Stromal cell of bone marrow (primary cell): ENCODE measurements around the gene KRTAP10-2.
"Not testable (repeated sequence)": the region's sequence is repeated elsewhere in the genome, so short reads cannot be mapped to it uniquely, and the experiment has no call there.

Experiments
- DNase-seq: peaks from one replicate; pipeline ENCODE4 v3.0.0-alpha.2; 2012; ENCODE audit warnings: low read depth

KRTAP10-2 gene, protein sequence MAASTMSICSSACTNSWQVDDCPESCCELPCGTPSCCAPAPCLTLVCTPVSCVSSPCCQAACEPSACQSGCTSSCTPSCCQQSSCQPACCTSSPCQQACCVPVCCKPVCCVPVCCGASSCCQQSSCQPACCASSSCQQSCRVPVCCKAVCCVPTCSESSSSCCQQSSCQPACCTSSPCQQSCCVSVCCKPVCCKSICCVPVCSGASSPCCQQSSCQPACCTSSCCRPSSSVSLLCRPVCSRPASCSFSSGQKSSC

DNA sequence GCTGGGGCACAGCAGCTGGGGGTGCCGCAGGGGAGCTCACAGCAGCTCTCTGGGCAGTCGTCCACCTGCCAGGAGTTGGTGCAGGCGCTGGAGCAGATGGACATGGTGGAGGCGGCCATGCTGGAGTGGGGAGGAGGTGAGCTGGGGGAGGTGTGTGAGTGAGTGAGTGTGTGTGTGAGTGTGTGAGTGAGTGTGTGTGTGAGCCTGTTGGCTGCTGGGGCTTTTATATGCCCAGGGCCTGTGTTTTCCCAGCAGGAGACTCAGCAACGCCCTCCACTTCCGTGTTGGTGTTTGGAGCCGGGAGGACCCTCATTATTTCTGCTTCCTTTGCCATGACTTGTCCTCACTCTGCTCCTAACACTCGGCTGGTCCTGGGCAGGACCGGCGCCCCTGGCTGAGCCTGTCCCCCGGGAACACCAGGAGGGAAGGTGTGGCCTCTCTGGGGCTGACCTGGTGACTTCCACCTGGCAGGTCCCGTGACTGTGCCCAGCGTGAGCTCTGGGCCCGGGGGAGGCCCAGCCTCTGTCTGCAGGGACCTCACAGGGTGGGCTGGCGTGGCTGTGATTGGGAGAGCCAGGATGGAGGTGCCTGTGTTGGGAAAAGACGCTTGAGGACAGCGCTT is at the start of gene KRTAP10-2:
Gene KRTAP10-2, minus strand, starts transcription at position 166 of the 622 bp plus-strand sequence. Its CDS starts 47 bp downstream, at position 119.
- no peak for DNase-seq

DNA sequence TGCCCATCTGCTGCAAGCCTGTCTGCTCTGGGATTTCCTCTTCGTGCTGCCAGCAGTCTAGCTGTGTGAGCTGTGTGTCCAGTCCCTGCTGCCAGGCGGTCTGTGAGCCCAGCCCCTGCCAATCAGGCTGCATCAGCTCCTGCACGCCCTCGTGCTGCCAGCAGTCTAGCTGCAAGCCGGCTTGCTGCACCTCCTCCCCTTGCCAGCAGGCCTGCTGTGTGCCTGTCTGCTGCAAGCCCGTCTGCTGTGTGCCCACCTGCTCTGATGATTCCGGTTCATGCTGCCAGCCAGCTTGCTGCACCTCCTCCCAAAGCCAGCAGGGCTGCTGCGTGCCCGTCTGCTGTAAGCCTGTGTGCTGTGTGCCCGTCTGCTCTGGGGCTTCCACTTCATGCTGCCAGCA is 49.8 kb upstream of the KRTAP10-2 start:
- not testable (repeated sequence) for DNase-seq

DNA sequence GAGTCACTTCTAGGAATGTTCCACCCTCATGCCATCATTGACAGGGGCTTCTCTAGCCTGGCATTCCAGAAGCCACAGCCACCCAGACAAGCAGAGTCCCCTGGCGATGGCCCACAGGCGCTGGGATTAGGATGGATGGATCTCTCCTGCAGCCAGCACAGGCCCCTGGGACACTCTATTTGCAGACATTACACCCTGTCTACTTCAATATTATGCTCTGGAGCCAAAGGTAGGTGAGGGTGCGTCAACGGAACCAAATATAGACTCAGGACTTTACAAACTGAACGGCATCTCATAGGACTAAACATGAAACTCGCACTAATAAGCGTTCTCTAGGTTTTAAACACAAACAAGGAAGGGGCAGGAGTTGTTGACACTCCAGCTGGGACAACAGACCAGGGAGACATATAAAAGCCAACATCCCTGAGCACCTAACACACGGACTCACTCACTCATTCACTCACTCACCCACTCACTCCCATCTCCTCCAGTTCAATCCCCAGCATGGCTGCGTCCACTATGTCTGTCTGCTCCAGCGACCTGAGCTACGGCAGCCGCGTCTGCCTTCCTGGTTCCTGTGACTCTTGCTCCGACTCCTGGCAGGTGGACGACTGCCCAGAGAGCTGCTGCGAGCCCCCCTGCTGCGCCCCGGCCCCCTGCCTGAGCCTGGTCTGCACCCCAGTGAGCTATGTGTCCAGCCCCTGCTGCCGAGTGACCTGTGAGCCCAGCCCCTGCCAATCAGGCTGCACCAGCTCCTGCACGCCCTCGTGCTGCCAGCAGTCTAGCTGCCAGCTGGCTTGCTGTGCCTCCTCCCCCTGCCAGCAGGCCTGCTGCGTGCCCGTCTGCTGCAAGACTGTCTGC is 49.0 kb upstream of the KRTAP10-2 start, which contains the start of gene KRTAP10-7:
Gene KRTAP10-7, plus strand, starts transcription at position 480 of the 861 bp plus-strand sequence. Its CDS starts 25 bp downstream, at position 505.
- DNase-seq: not testable (repeated sequence)

DNA sequence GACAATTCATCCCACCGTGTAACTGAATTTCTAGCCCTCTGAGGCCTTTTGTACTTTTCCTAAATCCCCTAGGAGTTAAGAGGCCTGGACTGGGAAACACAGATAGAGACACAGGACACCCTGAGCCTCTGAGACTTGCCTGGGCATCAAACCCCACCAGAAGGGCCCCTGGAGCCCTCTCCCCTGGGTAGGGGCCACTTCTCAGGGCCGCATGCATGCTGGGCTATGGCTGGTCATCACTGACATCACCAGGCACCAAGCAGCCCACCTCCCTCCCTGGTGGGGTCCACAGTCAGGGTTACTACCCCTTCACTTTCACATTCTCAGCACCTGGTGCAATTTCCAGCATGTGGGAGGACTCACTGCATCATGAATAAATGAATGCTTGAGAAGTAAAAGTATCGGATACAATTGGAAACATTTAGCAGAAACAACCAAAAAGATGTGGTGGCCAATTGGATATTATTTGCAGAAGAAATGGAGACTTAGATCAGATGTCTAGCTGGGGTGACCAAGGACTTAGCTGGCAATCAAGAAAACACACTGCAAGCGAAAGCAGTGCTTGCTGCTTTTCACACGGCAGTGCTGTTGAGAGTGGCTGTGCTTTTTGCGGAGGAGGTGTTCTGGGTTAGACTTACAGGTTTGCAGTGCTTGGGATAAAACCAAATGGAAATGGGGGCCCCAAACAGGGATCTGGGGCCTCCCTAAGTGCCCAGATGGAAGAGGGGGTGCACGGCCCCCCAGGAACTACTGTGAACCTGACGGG is 48.1 kb upstream of the KRTAP10-2 start:
- no peak for DNase-seq

DNA sequence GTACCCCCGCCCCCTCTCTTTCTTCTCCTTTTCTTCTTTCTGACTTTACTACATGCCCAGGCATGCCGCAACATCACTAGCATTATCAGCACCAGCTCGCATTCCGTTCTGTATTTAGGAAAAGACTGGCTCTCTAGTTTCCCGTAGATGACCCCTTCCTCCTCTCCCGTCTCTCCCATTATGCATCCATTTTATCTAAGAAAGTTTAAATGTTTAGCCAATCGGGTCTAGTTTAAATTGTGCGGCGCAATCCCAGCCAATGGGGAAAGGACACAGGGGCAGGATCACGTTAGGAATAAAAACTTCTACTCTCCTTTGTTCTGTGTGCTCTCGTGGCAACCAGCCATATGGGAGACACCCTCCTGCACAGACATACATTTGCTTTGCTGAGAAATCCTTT is 46.8 kb upstream of the KRTAP10-2 start:
- no peak for DNase-seq

DNA sequence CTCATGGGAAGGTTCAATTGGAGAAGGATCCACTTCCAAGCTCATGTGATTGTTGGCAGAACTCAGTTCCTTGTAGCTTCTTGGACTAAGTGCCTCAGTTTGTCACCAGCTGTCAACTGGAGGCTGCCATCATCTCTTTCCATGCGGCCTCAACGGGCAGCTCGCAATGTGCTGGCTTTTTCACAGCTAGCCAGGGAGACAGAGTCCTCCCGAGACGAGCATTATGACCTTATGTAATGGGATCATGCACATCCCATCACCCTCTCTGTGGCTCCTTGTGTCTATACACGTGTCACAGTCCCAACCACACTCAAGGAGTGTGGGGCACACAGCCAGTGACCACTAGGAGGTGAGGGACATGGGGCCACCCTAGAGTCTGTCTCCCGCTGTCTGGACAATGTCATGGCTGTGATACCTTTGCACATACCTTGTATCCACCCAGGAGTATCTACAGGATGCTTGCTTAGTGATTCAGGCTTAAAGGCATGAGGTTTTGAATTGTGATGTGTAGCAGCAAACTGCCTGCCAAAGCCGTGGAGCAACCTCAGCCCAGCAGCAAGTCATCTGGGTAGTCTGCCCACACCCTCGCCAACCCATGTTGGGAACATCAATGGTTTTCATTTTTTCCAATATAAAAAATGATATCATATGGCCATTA is 44.9 kb upstream of the KRTAP10-2 start:
- DNase-seq: no peak

DNA sequence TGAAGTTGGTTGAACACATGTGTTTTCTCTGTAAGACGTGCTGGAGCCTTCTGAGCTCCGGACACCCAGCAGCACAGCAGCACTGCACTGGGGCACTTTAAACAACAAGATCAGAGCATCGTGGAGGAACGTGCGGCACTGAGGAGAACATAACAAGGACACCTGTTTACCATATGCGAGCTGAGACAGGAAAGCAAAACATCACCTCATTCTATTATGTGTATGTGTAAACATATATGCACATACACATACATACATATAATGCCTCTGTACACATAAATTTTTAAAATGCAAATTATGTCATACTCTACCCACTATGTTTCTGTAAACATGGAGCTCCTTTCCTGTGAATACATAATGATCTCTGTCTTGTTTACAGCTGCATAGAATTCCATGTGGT is 44.2 kb upstream of the KRTAP10-2 start:
- no peak for DNase-seq

DNA sequence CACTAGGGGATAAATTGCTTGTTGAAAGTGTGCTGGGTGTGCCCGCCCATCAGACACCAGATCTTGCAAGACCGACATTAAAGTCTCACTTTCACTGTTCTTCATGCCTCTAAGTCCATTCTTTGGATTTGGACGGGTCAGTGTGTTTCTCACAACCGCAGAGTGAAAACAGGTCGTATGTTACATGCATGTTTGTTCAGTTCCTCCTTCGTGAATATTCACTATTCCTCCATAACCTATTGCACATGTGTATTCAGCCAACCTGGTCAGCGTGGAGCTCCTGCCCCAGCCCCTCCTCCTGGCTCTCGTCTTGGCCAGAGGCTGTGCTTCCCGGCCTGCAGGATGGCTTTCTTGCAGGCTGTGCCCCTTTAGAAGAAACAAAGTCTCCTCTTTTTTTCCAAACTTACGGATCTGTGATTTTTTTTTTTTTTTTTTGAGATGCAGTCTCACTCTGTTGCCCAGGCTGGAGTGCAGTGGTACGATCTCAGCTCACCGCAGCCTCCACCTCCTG is 43.2 kb upstream of the KRTAP10-2 start:
- no peak for DNase-seq

DNA sequence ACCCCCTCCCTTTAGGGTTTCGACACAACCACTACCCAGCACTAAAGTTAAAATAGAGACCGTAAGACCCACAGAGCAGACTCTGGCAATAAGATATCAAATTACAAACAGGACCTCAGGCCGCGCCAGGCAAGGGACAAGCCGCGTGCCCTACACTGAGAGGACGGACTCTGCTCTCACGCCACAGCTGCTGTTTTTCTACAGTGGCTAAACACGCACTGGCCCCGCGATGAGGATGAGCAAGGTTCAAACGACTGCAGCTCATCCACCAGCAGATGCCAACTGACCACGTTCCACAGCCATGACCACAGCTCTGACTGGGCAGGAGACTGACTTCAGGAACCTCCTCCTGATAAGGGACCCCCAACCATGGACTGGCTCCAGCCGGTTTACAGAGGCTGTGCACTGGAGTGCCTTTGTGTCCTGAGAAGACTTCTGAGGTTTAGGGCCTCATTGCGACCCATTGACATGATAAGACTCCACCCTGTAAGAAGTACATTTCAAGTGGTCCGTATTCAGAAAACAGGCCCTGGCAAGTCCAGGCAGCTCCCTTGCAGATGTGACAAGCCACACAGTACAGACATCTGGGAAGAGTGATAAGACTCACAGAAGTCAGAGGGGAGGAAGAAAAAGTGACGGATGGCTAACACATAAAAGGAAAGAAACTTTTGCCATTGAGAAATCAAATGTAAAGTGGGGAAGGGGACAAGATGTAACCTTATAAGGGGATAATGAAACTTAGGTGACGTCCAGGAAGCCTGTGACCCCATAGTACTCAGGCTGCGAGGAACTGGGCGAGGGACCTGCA is 42.5 kb upstream of the KRTAP10-2 start:
- DNase-seq: no peak

DNA sequence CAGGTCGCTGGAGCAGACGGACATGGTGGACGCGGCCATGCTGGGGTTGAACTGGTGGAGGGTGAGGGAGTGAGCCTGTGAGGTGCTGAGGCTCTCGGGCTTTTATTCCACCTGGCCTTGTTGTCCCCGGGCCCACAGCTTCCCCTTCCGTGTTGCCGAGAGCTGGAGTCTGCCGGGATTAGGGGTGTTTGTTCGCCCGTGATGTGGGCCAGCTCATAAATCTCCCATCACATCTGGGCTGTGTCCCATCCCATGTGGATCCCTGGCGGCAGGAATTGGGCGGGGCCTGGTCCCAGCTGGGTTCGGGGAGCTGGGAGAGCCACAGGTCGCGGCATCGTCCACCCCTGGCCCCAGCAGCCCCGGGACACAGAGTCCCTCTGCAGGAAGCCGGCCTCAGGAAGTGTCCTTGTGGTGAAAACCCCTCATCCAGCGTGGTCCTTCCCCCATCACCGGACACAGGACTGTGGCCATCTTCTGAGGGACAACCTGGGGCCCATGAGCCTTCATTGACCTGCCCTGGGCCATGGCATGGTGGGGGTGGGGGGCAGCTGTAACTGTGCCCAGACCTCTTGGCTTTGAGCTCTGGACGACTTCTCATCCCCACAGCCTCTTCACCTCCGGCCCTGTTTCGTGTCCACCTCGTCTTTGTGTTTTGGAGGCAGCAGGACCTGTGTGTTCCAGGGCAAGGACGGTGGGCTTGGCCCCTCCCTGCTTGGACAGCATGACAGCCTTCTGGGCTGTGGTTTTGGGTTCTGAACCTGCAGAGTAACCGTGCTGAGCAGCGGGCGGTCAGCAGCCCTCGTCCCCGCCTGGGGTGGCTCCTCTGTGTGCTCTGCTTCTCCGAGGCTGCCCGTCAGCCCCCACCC is 41.4 kb upstream of the KRTAP10-2 start, which contains the start of gene KRTAP10-6:
Gene KRTAP10-6, minus strand, starts transcription at position 60 of the 866 bp plus-strand sequence. Its CDS starts 21 bp downstream, at position 39.
- DNase-seq: no peak

DNA sequence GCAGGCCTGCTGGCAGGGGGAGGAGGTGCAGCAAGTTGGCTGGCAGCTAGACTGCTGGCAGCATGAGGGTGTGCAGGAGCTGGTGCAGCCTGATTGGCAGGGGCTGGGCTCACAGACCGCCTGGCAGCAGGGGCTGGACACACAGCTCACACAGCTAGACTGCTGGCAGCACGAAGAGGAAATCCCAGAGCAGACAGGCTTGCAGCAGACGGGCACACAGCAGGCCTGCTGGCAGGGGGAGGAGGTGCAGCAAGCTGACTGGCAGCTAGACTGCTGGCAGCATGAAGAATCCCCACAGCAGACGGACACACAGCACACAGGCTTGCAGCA is 40.5 kb upstream of the KRTAP10-2 start:
- DNase-seq: not testable (repeated sequence)

DNA sequence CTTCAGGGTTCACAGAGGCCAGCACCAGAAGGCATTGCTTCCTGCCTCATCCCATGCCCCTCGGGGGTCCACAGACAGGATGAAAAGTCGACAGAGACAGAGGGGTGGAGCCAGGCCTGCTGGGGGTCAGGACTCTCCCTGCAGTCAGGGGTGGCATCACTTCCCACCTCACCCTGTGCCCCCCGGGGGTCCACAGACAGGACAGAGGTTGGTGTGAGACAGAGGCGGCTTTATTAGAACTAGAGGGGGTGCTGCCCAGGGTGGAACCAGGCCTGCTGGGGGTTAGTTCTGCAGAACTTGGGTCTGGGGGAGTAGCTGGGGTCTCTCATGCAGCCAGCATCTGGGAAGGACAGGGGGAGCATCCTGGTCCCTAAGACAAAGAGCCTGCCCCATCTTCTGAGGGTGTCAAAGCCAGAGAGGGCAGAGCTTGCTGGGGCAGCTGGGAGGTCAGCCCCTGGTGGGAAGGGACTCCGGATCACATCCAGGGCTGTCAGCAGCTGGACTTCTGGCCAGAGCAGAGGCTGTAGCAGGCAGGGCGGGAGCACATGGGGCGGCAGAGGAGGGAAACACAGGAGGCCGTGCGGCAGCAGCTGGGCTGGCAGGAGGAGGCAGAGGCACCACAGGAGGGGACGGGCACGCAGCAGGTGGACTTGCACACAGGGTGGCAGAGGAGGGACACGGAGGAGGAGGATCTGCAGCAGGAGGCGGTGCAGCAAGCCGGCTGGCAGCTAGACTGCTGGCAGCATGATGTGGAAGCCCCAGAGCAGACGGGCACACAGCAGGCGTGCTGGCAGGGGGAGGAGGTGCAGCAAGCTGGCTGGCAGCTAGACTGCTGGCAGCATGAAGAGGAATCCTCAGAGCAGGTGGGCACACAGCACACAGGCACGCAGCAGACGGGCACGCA is 39.8 kb upstream of the KRTAP10-2 start:
- DNase-seq: not testable (repeated sequence)

DNA sequence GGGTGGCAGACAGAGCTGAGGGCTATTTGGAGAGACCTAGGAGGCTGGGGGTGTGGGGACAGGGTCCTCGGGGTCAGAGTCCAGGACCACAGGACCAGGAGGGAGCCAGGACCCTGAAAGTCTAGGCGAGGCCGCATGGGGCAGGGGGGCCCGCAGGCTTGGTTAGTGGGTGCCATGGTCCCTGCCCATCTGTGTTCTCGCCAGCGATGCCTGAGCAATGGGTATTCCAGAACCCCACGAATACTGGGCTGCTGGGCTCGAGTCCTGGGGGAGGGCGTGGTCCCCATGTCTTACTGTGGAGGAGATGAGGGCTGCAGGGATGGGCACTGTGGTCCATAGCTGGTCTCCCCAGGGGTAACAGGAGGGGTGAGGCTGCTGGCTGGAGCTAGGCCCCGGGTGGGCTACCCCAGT is 39.0 kb upstream of the KRTAP10-2 start:
- DNase-seq: no peak

DNA sequence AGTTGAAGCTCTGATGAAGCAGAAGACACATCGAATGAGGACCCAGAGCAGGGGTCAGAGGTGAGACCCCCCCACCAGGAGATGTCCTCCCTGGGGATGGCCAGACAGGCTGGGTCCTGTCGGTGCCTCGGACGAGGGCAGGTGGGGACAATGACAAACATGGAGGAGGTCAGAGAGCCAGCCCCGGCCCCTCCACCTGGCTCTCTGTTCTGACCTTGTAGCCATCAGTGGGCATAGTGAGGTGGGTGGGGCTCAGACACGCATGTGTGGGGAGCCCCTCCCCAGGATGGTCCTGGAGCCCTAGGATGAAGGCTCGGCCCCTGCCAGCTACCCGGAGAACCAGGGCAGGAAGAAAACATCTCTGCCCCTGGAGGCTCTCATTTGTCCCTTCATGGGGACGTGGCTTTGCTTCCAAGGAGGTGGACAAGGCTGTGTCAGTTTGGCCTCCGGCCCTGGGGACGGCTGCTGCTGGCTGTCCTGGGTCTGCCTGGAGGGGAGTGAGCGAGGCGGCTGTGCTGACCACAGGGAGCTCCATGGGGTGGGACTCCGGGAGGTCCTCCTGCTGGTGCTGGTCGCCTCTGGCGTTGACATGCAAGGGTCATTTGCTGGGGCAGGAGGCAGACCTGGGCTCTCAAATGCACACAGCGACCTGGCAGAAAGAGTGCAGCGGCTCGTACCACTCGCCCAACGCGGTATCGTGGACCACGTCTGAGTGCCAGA is 38.4 kb upstream of the KRTAP10-2 start:
- no peak for DNase-seq

DNA sequence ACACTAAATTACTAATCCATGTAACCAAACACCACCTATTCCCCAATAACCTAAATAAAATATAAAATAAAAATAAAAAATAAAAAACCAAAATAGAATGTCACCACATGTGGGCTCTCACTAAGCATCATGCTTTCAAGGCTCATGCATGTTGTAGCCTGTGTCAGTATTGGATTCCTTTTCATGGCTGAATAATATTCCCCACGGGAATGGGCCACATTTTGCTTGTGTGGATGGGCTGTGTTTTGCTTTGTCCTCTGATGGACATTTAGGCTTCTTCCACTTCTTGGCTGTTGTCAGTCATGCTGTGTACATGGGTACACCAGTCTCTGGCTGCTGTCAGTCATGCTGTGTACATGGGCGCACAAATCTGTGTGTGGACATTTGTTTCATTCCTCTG is 37.8 kb upstream of the KRTAP10-2 start:
- no peak for DNase-seq

DNA sequence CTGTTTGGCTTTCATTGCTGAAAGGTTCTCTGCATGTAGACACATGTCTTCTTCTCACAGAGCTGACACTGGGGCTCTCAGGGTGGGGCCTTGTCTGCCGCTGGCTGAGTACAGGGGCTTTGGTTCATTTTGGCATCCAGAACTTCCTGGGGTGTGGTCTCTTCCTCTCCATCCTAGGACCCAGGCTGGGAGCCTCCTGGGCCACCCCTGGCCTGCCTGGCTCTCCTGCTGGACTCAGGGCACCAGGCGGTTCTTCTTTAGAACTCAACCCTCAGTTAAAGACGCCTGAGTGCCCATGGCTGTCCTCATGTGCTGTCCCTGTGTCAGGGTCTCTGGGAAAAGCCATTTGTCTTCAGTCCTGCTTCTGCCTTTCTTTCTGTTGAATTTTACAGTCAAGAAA is 34.6 kb upstream of the KRTAP10-2 start:
- no peak for DNase-seq

DNA sequence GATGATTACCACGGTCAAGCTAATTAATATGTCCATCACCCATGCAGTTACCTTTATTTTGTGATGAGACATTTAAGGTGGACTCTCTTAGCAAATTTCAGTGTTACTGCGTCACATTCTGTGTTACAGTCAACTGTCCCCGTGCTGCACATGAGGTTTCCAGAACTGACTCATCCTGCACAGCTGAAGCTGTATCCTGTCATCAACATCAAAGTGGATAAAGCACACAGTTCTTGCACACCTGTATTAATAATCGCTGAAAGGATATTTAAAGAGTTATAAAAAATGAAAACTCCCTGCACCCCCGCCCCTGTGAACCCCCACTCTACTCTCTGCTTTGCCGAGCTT is 32.5 kb upstream of the KRTAP10-2 start:
- DNase-seq: no peak
